ENCODE measurements around the gene AFAP1L2.

GRCh38 chr10:114305521-114305925 is 98.8 kb downstream of the AFAP1L2 start:
- TF ChIP-seq, protein P1, sequence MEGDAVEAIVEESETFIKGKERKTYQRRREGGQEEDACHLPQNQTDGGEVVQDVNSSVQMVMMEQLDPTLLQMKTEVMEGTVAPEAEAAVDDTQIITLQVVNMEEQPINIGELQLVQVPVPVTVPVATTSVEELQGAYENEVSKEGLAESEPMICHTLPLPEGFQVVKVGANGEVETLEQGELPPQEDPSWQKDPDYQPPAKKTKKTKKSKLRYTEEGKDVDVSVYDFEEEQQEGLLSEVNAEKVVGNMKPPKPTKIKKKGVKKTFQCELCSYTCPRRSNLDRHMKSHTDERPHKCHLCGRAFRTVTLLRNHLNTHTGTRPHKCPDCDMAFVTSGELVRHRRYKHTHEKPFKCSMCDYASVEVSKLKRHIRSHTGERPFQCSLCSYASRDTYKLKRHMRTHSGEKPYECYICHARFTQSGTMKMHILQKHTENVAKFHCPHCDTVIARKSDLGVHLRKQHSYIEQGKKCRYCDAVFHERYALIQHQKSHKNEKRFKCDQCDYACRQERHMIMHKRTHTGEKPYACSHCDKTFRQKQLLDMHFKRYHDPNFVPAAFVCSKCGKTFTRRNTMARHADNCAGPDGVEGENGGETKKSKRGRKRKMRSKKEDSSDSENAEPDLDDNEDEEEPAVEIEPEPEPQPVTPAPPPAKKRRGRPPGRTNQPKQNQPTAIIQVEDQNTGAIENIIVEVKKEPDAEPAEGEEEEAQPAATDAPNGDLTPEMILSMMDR (IDR thresholded peaks at IDR 0.05): no peak
- no peak for TF ChIP-seq POLR2A (IDR thresholded peaks at IDR 0.05)

Data from prostate gland (tissue), 2 donors.